ENCODE measurements around the gene DRC7. TPM values are rescaled to one million over a fixed set of nuclear protein-coding genes. Genes with fewer than 3 reads are reported as not detected.

DRC7 gene
- total RNA-seq, 2 donors from 2014 or later = 1.6 to 1.8 TPM

DNA sequence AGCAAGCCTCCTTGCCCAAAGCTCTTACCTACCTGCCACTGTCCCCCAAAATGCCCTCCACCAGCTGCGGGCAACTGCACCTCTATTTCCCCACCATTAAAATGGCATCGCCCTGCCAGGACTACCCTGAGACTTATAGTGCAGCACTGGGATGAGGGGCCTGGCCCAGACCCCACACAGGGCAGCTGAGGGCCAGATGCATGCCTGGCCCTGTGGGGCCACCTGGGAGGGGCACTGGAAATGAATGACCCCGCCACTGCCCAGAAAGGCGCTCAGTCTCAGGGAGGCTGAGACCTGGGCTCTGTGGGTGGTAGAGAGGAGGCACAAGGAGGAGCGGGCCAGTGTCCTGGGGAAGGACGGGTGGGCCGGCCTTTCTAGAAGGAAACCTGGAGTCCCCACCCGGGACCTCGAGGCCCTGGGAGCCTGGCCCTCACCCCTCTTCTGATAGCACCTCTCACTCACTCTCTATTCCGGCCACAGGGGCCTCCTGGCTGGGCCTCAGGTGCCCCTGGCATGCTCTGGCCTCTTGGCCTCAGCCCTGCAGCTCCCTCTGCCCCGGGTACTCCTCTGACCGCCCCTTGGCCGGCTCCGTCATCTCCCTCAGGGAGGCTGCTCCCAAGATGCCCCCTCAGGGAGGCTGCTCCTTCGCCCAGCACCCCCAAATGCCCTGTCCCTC, 67.9 kb downstream of the DRC7 start:
- no peak overlapping the region for H3K4me3 Mint-ChIP-seq
- peaks cover 2% of the 10 kb centered on the region for H3K4me1 Mint-ChIP-seq
- peaks cover 43% of the 10 kb centered on the region for H3K36me3 ChIP-seq (ENCODE audit: control insufficient read depth, insufficient read depth, low read length)
- no peaks in the 10 kb centered on the region for H3K27me3 ChIP-seq (ENCODE audit: control insufficient read depth, insufficient read depth, low read length, poor library complexity, severe bottlenecking)
- no peak overlapping the region for H3K27ac Mint-ChIP-seq
- 84 to 87% methylated on average over 3 to 15 of the region's 15 CpGs for WGBS, 2 experiments (ENCODE audit: insufficient coverage in 1 of 2, insufficient read length in 1 of 2)
- no peak overlapping the region for H3K27ac ChIP-seq (ENCODE audit: low read depth, low read length)
- H3K36me3 Mint-ChIP-seq (ENCODE audit: low read depth) = peaks cover 49% of the 10 kb centered on the region
- no peaks in the 10 kb centered on the region for H3K27me3 Mint-ChIP-seq (ENCODE audit: insufficient read depth)
- TF ChIP-seq, protein P1, sequence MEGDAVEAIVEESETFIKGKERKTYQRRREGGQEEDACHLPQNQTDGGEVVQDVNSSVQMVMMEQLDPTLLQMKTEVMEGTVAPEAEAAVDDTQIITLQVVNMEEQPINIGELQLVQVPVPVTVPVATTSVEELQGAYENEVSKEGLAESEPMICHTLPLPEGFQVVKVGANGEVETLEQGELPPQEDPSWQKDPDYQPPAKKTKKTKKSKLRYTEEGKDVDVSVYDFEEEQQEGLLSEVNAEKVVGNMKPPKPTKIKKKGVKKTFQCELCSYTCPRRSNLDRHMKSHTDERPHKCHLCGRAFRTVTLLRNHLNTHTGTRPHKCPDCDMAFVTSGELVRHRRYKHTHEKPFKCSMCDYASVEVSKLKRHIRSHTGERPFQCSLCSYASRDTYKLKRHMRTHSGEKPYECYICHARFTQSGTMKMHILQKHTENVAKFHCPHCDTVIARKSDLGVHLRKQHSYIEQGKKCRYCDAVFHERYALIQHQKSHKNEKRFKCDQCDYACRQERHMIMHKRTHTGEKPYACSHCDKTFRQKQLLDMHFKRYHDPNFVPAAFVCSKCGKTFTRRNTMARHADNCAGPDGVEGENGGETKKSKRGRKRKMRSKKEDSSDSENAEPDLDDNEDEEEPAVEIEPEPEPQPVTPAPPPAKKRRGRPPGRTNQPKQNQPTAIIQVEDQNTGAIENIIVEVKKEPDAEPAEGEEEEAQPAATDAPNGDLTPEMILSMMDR (conservative IDR thresholded peaks at IDR 0.05) = no peak
- no peak overlapping the region for H3K9ac ChIP-seq (ENCODE audit: extremely low read depth, low read length, poor library complexity, severe bottlenecking)
- H3K9me3 ChIP-seq (ENCODE audit: control insufficient read depth, low read length) = no peaks in the 10 kb centered on the region
- no peak for DNase-seq
- H3K4me1 ChIP-seq (ENCODE audit: control insufficient read depth, insufficient read depth, low read length) = no peaks in the 10 kb centered on the region
- H3K9me3 Mint-ChIP-seq = peaks cover 3% of the 10 kb centered on the region
- H3K4me3 ChIP-seq (ENCODE audit: low read length) = no peak overlapping the region

GRCh38 chr16:57763285-57764005, 68.8 kb downstream of the DRC7 start:
- Mint-ChIP-seq H3K27ac (peak overlapping the region; percentile 75), H3K36me3 (ENCODE audit: low read depth) (peaks cover 52% of the 10 kb centered on the region), H3K4me1 (peaks cover 2% of the 10 kb centered on the region), H3K27me3 (ENCODE audit: insufficient read depth) (no peaks in the 10 kb centered on the region), H3K4me3 (no peak overlapping the region), H3K9me3 (peaks cover 3% of the 10 kb centered on the region)
- no peaks in the 10 kb centered on the region for H3K4me1 ChIP-seq (ENCODE audit: control insufficient read depth, insufficient read depth, low read length)
- H3K27ac ChIP-seq (ENCODE audit: low read depth, low read length) = no peak overlapping the region
- H3K27me3 ChIP-seq (ENCODE audit: control insufficient read depth, insufficient read depth, low read length, poor library complexity, severe bottlenecking) = no peaks in the 10 kb centered on the region
- no peak overlapping the region for H3K9ac ChIP-seq (ENCODE audit: extremely low read depth, low read length, poor library complexity, severe bottlenecking)
- TF ChIP-seq, protein P1 (conservative IDR thresholded peaks at IDR 0.05) = no peak
- peaks cover 52% of the 10 kb centered on the region for H3K36me3 ChIP-seq (ENCODE audit: control insufficient read depth, insufficient read depth, low read length)
- no peak overlapping the region for H3K4me3 ChIP-seq (ENCODE audit: low read length)
- H3K9me3 ChIP-seq (ENCODE audit: control insufficient read depth, low read length) = no peaks in the 10 kb centered on the region
- DNase-seq = no peak
- 89 to 94% methylated on average over 8 to 14 of the region's 14 CpGs for WGBS, 2 experiments (ENCODE audit: insufficient coverage in 1 of 2, insufficient read length in 1 of 2)

- no peaks in the 10 kb centered on the region for H3K27me3 Mint-ChIP-seq (ENCODE audit: insufficient read depth)
- TF ChIP-seq, protein P1 (conservative IDR thresholded peaks at IDR 0.05) = no peak
- H3K9me3 Mint-ChIP-seq = peaks cover 3% of the 10 kb centered on the region
- no peaks in the 10 kb centered on the region for H3K4me1 ChIP-seq (ENCODE audit: control insufficient read depth, insufficient read depth, low read length)
- no peaks in the 10 kb centered on the region for H3K9me3 ChIP-seq (ENCODE audit: control insufficient read depth, low read length)
- H3K9ac ChIP-seq (ENCODE audit: extremely low read depth, low read length, poor library complexity, severe bottlenecking) = no peak overlapping the region
- no peak overlapping the region for H3K4me3 Mint-ChIP-seq
- peaks cover 51% of the 10 kb centered on the region for H3K36me3 Mint-ChIP-seq (ENCODE audit: low read depth)
- no peak for DNase-seq
- H3K27ac Mint-ChIP-seq = no peak overlapping the region
- H3K4me1 Mint-ChIP-seq = peaks cover 2% of the 10 kb centered on the region
- WGBS, 2 experiments (ENCODE audit: insufficient coverage in 1 of 2, insufficient read length in 1 of 2) = 98% methylated on average over 8 of the region's 9 CpGs; no CpG with 5 or more reads in 1 of the 2 experiments
- no peaks in the 10 kb centered on the region for H3K27me3 ChIP-seq (ENCODE audit: control insufficient read depth, insufficient read depth, low read length, poor library complexity, severe bottlenecking)
- H3K4me3 ChIP-seq (ENCODE audit: low read length) = no peak overlapping the region
- peaks cover 58% of the 10 kb centered on the region for H3K36me3 ChIP-seq (ENCODE audit: control insufficient read depth, insufficient read depth, low read length)
- H3K27ac ChIP-seq (ENCODE audit: low read depth, low read length) = no peak overlapping the region
Observed at GRCh38 chr16:57764006-57764340, 69.4 kb downstream of the DRC7 start.
